ENCODE measurements around the gene GSK3A.

DNA sequence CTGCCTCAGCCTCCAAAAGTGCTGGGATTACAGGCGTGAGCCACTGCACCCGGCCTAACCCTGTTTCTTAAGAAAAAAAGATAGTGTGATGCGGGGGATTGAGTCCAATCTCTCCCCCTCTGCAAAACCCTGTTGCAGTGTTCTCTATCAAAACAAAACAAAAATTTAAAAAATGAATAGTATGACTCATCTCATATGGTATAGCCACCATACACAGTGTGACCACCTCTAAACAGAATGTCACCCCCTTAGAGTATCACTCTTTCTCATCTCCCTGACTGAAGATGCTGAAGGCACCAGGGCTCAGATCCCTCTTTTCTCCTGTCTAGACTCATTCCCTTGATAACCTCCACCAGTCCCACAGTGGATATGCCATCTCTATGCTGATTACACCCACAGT is 19.4 kb upstream of the GSK3A start:
- TF ChIP-seq, protein P1, sequence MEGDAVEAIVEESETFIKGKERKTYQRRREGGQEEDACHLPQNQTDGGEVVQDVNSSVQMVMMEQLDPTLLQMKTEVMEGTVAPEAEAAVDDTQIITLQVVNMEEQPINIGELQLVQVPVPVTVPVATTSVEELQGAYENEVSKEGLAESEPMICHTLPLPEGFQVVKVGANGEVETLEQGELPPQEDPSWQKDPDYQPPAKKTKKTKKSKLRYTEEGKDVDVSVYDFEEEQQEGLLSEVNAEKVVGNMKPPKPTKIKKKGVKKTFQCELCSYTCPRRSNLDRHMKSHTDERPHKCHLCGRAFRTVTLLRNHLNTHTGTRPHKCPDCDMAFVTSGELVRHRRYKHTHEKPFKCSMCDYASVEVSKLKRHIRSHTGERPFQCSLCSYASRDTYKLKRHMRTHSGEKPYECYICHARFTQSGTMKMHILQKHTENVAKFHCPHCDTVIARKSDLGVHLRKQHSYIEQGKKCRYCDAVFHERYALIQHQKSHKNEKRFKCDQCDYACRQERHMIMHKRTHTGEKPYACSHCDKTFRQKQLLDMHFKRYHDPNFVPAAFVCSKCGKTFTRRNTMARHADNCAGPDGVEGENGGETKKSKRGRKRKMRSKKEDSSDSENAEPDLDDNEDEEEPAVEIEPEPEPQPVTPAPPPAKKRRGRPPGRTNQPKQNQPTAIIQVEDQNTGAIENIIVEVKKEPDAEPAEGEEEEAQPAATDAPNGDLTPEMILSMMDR (IDR thresholded peaks at IDR 0.05 in 8 of 11, conservative IDR thresholded peaks at IDR 0.05 in 3 of 11), result no peak
- TF ChIP-seq POLR2A (IDR thresholded peaks at IDR 0.05), result no peak
- no peak for TF ChIP-seq POLR2AphosphoS5 (IDR thresholded peaks at IDR 0.05)
